Activated naive CD8-positive, alpha-beta T cell treated with anti-CD3 and anti-CD28 coated beads, Interleukin-2, amount 10 ng/mL, durations not matched to agents 7 days and 5 days (primary cell): ENCODE results near the gene SLC7A11. TPM values are rescaled to one million over a fixed set of nuclear protein-coding genes. Genes with fewer than 3 reads are reported as not detected.
"Not testable (repeated sequence)": the region's sequence is repeated elsewhere in the genome, so short reads cannot be mapped to it uniquely, and the experiment has no call there.

ENCODE experiments used
- ATAC-seq: fragments of 150-1000 bp; cut with Tn5 transposase; one replicate; pipeline ENCODE4 v1.10.0; 2021; ENCODE audit warnings: low read depth, moderate library complexity
- POLR2A ChIA-PET: fragments of 350-600 bp; sonication (Branson Sonifier 250); formaldehyde crosslinking; loops from one replicate; lab custom pipeline; 2021; ENCODE audit warnings: antibody characterized with exemption; lab: Charles Lee
- DNase-seq: peaks from one replicate; pipeline ENCODE4 v3.0.0; 2021
- H3K27ac Mint-ChIP-seq: one replicate; pipeline ENCODE4 v1.8.0; 2022; ENCODE audit warnings: mild to moderate bottlenecking, mixed read lengths
- H3K27me3 Mint-ChIP-seq: one replicate; pipeline ENCODE4 v1.8.0; 2022; ENCODE audit warnings: mild to moderate bottlenecking, moderate library complexity, mixed read lengths
- H3K36me3 Mint-ChIP-seq: one replicate; pipeline ENCODE4 v1.8.0; 2021; ENCODE audit warnings: mild to moderate bottlenecking, mixed read lengths
- H3K4me1 Mint-ChIP-seq: one replicate; pipeline ENCODE4 v1.8.0; 2021; ENCODE audit warnings: mixed read lengths
- H3K4me3 Mint-ChIP-seq: one replicate; pipeline ENCODE4 v1.8.0; 2022; ENCODE audit warnings: mild to moderate bottlenecking, moderate library complexity, mixed read lengths
- H3K9me3 Mint-ChIP-seq: one replicate; pipeline ENCODE4 v1.8.0; 2021; ENCODE audit warnings: mixed read lengths
- total RNA-seq, 2 experiments: library from RNA; stranded (reverse); gene quantifications; one replicate each; pipeline ENCODE4 v1.2.3, GENCODE V29; 2021

The SLC7A11 gene
- total RNA-seq, 2 experiments from 2014 or later = 1.3 to 1.5 TPM

GRCh38 chr4:138237132-138237531 lies 5.0 kb downstream of the SLC7A11 start:
- POLR2A ChIA-PET = interaction anchor here (0.6 kb wide), 1 partner anchor 26 kb away, joined by 3 read pairs; no protein-coding TSS in a partner anchor
- H3K27ac Mint-ChIP-seq, H3K27me3 Mint-ChIP-seq, H3K36me3 Mint-ChIP-seq, DNase-seq, H3K4me3 Mint-ChIP-seq, ATAC-seq, H3K9me3 Mint-ChIP-seq: not testable (repeated sequence)
- peaks cover 25% of the 10 kb centered on the region for H3K4me1 Mint-ChIP-seq

- ATAC-seq (no peak), DNase-seq (no peak)
- H3K36me3 Mint-ChIP-seq = peaks cover 6% of the 10 kb centered on the region
- no peak overlapping the region for H3K4me3 Mint-ChIP-seq
- H3K27ac Mint-ChIP-seq = no peak overlapping the region
- no peaks in the 10 kb centered on the region for H3K9me3 Mint-ChIP-seq
- H3K27me3 Mint-ChIP-seq = no peaks in the 10 kb centered on the region
- H3K4me1 Mint-ChIP-seq = peaks cover 15% of the 10 kb centered on the region
- POLR2A ChIA-PET = no interaction called here
These were observed 6.1 kb downstream of the SLC7A11 start for GRCh38 chr4:138236037-138236436.

GRCh38 chr4:138235419-138235952 lies 6.7 kb downstream of the SLC7A11 start:
- Mint-ChIP-seq H3K36me3 (peaks cover 8% of the 10 kb centered on the region), H3K4me1 (peaks cover 9% of the 10 kb centered on the region), H3K27me3 (no peaks in the 10 kb centered on the region), H3K9me3 (no peaks in the 10 kb centered on the region), H3K4me3 (no peak overlapping the region), H3K27ac (no peak overlapping the region)
- POLR2A ChIA-PET = no interaction called here
- DNase-seq = no peak
- no peak for ATAC-seq

- no peak for ATAC-seq
- Mint-ChIP-seq H3K9me3 (no peaks in the 10 kb centered on the region), H3K27ac (no peak overlapping the region), H3K27me3 (no peaks in the 10 kb centered on the region), H3K36me3 (peaks cover 8% of the 10 kb centered on the region), H3K4me1 (peaks cover 8% of the 10 kb centered on the region), H3K4me3 (no peak overlapping the region)
- DNase-seq = no peak
- POLR2A ChIA-PET = interaction anchor here (1.4 kb wide), 1 partner anchor 8 kb away, joined by 4 read pairs; the partner anchor contains the start of gene SLC7A11
These were observed 7.9 kb downstream of the SLC7A11 start for GRCh38 chr4:138234248-138234647.

- Mint-ChIP-seq H3K9me3 (no peaks in the 10 kb centered on the region), H3K4me1 (peaks cover 8% of the 10 kb centered on the region), H3K27ac (no peak overlapping the region), H3K4me3 (no peak overlapping the region), H3K36me3 (peaks cover 8% of the 10 kb centered on the region), H3K27me3 (no peaks in the 10 kb centered on the region)
- POLR2A ChIA-PET = interaction anchor here (0.6 to 1.4 kb wide), 2 partner anchors 9 to 992 kb away, joined by 3 to 4 read pairs; partner anchors contain the start of gene SLC7A11
- DNase-seq = no peak
- ATAC-seq = no peak
These were observed 8.7 kb downstream of the SLC7A11 start for GRCh38 chr4:138233313-138234034.

GRCh38 chr4:138232364-138232763 lies 9.8 kb downstream of the SLC7A11 start:
- H3K4me3 Mint-ChIP-seq = no peak overlapping the region
- H3K36me3 Mint-ChIP-seq = peaks cover 8% of the 10 kb centered on the region
- no peak for DNase-seq
- POLR2A ChIA-PET = no interaction called here
- H3K27me3 Mint-ChIP-seq = no peaks in the 10 kb centered on the region
- no peak overlapping the region for H3K27ac Mint-ChIP-seq
- no peaks in the 10 kb centered on the region for H3K9me3 Mint-ChIP-seq
- ATAC-seq = no peak
- peaks cover 8% of the 10 kb centered on the region for H3K4me1 Mint-ChIP-seq

- H3K27me3 Mint-ChIP-seq = peaks cover 3% of the 10 kb centered on the region
- DNase-seq = no peak
- peaks cover 2% of the 10 kb centered on the region for H3K4me1 Mint-ChIP-seq
- H3K27ac Mint-ChIP-seq = no peak overlapping the region
- H3K4me3 Mint-ChIP-seq = no peak overlapping the region
- H3K36me3 Mint-ChIP-seq = peaks cover 4% of the 10 kb centered on the region
- ATAC-seq = no peak
- H3K9me3 Mint-ChIP-seq = no peaks in the 10 kb centered on the region
- POLR2A ChIA-PET = no interaction called here
These were observed 12.1 kb downstream of the SLC7A11 start for GRCh38 chr4:138230048-138230447.

- no peak overlapping the region for H3K27ac Mint-ChIP-seq
- no peak for ATAC-seq
- H3K27me3 Mint-ChIP-seq = peaks cover 3% of the 10 kb centered on the region
- no peak overlapping the region for H3K4me3 Mint-ChIP-seq
- H3K4me1 Mint-ChIP-seq = no peaks in the 10 kb centered on the region
- DNase-seq = no peak
- H3K9me3 Mint-ChIP-seq = no peaks in the 10 kb centered on the region
- POLR2A ChIA-PET = no interaction called here
- H3K36me3 Mint-ChIP-seq = peaks cover 4% of the 10 kb centered on the region
These were observed 13.0 kb downstream of the SLC7A11 start for GRCh38 chr4:138229160-138229559.

GRCh38 chr4:138226351-138226750 lies 15.8 kb downstream of the SLC7A11 start:
- peaks cover 1% of the 10 kb centered on the region for H3K36me3 Mint-ChIP-seq
- H3K9me3 Mint-ChIP-seq = no peaks in the 10 kb centered on the region
- no peak overlapping the region for H3K4me3 Mint-ChIP-seq
- DNase-seq (no peak), ATAC-seq (no peak)
- peaks cover 3% of the 10 kb centered on the region for H3K27me3 Mint-ChIP-seq
- POLR2A ChIA-PET = no interaction called here
- H3K27ac Mint-ChIP-seq = no peak overlapping the region
- no peaks in the 10 kb centered on the region for H3K4me1 Mint-ChIP-seq

GRCh38 chr4:138225477-138225876 lies 16.7 kb downstream of the SLC7A11 start:
- no peaks in the 10 kb centered on the region for H3K9me3 Mint-ChIP-seq
- DNase-seq (no peak), ATAC-seq (no peak)
- POLR2A ChIA-PET = no interaction called here
- no peaks in the 10 kb centered on the region for H3K4me1 Mint-ChIP-seq
- peaks cover 3% of the 10 kb centered on the region for H3K27me3 Mint-ChIP-seq
- no peak overlapping the region for H3K27ac Mint-ChIP-seq
- no peaks in the 10 kb centered on the region for H3K36me3 Mint-ChIP-seq
- no peak overlapping the region for H3K4me3 Mint-ChIP-seq

GRCh38 chr4:138224614-138225013 lies 17.5 kb downstream of the SLC7A11 start:
- H3K27me3 Mint-ChIP-seq = peaks cover 3% of the 10 kb centered on the region
- ATAC-seq (no peak), DNase-seq (no peak)
- no peaks in the 10 kb centered on the region for H3K4me1 Mint-ChIP-seq
- H3K36me3 Mint-ChIP-seq = no peaks in the 10 kb centered on the region
- H3K27ac Mint-ChIP-seq = no peak overlapping the region
- POLR2A ChIA-PET = no interaction called here
- H3K4me3 Mint-ChIP-seq = no peak overlapping the region
- H3K9me3 Mint-ChIP-seq = no peaks in the 10 kb centered on the region

GRCh38 chr4:138223231-138223910 lies 18.8 kb downstream of the SLC7A11 start:
- H3K4me3 Mint-ChIP-seq = no peak overlapping the region
- H3K4me1 Mint-ChIP-seq = no peaks in the 10 kb centered on the region
- ATAC-seq = no peak
- POLR2A ChIA-PET = no interaction called here
- H3K36me3 Mint-ChIP-seq = no peaks in the 10 kb centered on the region
- H3K27me3 Mint-ChIP-seq = peaks cover 3% of the 10 kb centered on the region
- H3K27ac Mint-ChIP-seq = no peak overlapping the region
- H3K9me3 Mint-ChIP-seq = no peaks in the 10 kb centered on the region
- DNase-seq = no peak

GRCh38 chr4:138222046-138222445 lies 20.1 kb downstream of the SLC7A11 start:
- H3K4me1 Mint-ChIP-seq = no peaks in the 10 kb centered on the region
- POLR2A ChIA-PET = no interaction called here
- no peaks in the 10 kb centered on the region for H3K36me3 Mint-ChIP-seq
- peaks cover 3% of the 10 kb centered on the region for H3K27me3 Mint-ChIP-seq
- H3K9me3 Mint-ChIP-seq = no peaks in the 10 kb centered on the region
- DNase-seq = no peak
- H3K4me3 Mint-ChIP-seq = no peak overlapping the region
- no peak overlapping the region for H3K27ac Mint-ChIP-seq
- no peak for ATAC-seq

GRCh38 chr4:138218976-138219375 lies 23.2 kb downstream of the SLC7A11 start:
- Mint-ChIP-seq H3K4me1 (no peaks in the 10 kb centered on the region), H3K36me3 (no peaks in the 10 kb centered on the region), H3K4me3 (no peak overlapping the region), H3K9me3 (no peaks in the 10 kb centered on the region), H3K27me3 (no peaks in the 10 kb centered on the region), H3K27ac (no peak overlapping the region)
- DNase-seq (no peak), ATAC-seq (no peak)
- POLR2A ChIA-PET = no interaction called here
